Activated T-cell treated with anti-CD3 and anti-CD28 coated beads for 4 hours (primary cell): ENCODE results near the gene S100A10.

ENCODE experiments used
- DNase-seq: peaks from one replicate; pipeline ENCODE4 v3.0.0-alpha.2; 2020

The S100A10 gene

GRCh38 chr1:151985768-151986167 is 7.9 kb downstream of the S100A10 start:
- no peak for DNase-seq

- no peak for DNase-seq
These were observed 8.4 kb downstream of the S100A10 start for GRCh38 chr1:151985270-151985669.

- no peak for DNase-seq
These were observed 9.2 kb downstream of the S100A10 start for GRCh38 chr1:151984313-151984956.

- no peak for DNase-seq
These were observed 11.2 kb downstream of the S100A10 start for GRCh38 chr1:151982300-151983005.

- no peak for DNase-seq
These were observed 12.5 kb downstream of the S100A10 start for GRCh38 chr1:151981178-151981525.

GRCh38 chr1:151980287-151981177 is 13.1 kb downstream of the S100A10 start:
- no peak for DNase-seq

- no peak for DNase-seq
These were observed 14.7 kb downstream of the S100A10 start for GRCh38 chr1:151978922-151979321.

- DNase-seq = no peak
These were observed 15.9 kb downstream of the S100A10 start for GRCh38 chr1:151977662-151978230.

GRCh38 chr1:151976858-151977257 is 16.8 kb downstream of the S100A10 start:
- DNase-seq = no peak

- no peak for DNase-seq
These were observed 17.7 kb downstream of the S100A10 start for GRCh38 chr1:151976015-151976343.

- DNase-seq = no peak
These were observed 18.2 kb downstream of the S100A10 start for GRCh38 chr1:151975311-151976014.

- no peak for DNase-seq
These were observed 21.0 kb downstream of the S100A10 start for GRCh38 chr1:151972542-151973248.

GRCh38 chr1:151970626-151971025 is 23.0 kb downstream of the S100A10 start:
- no peak for DNase-seq

GRCh38 chr1:151970128-151970527 is 23.5 kb downstream of the S100A10 start:
- DNase-seq = no peak

GRCh38 chr1:151968791-151969399 is 24.8 kb downstream of the S100A10 start:
- no peak for DNase-seq

GRCh38 chr1:151968058-151968457 is 25.6 kb downstream of the S100A10 start:
- peak; percentile 29 for DNase-seq

- no peak for DNase-seq
These were observed 26.6 kb downstream of the S100A10 start for GRCh38 chr1:151967091-151967490.

- no peak for DNase-seq
These were observed 27.6 kb downstream of the S100A10 start for GRCh38 chr1:151966061-151966460.

- no peak for DNase-seq
These were observed 29.1 kb downstream of the S100A10 start for GRCh38 chr1:151964510-151964909.

- no peak for DNase-seq
These were observed 30.4 kb downstream of the S100A10 start for GRCh38 chr1:151963288-151963687.

- DNase-seq = no peak
These were observed 31.8 kb downstream of the S100A10 start for GRCh38 chr1:151961833-151962232.
